D721Med (cell line): Measurements from ENCODE around the gene PTCD1.

Experiments used
- DNase-seq: peaks from one replicate; pipeline ENCODE4 v3.0.0; 2011; ENCODE audit warnings: low spot score; ENCODE audit not compliant: insufficient read length
- FAIRE-seq: peaks from 2 replicates; lab custom pipeline; 2011; peaks lifted over from hg19 to GRCh38; lab: Jason Lieb, UNC
- TF ChIP-seq, protein P1 (sequence below): IDR thresholded peaks from 2 replicates; pipeline ENCODE4 v1.5.1; 2012; ENCODE audit warnings: mild to moderate bottlenecking, control low read depth; ENCODE audit not compliant: insufficient read depth; ENCODE audit errors: missing control alignments

The PTCD1 gene

DNA sequence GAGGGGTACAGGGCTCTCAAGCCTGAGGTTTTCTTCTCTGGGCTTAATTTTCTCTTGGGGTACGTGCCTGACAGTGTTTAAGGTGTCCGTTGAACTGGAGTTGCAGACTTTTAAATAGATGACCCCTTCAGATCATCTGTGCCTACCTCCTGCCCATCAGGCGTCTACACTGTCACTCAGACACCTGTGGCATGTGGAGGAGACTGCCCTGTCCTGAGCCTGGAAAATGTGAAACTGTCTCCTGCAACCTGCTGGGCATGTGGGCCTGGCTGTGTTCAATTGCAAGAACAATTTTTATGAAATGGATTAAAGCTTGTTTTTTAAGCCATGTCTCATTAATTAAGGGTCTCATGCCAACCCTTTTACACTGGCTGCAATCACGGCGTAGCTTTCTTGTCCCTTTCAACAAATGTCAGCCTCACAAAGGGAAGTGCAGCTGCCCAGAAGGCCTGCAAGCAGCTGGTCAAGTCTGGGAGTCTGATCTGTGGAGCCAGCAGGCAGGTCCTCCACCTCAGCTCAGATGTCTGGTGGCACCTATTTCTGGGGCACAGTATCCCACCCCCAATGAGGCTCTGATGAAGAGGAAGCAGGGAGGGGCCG lies 18.6 kb upstream of the PTCD1 start:
- FAIRE-seq (no peak), DNase-seq (no peak)
- TF ChIP-seq, protein P1, sequence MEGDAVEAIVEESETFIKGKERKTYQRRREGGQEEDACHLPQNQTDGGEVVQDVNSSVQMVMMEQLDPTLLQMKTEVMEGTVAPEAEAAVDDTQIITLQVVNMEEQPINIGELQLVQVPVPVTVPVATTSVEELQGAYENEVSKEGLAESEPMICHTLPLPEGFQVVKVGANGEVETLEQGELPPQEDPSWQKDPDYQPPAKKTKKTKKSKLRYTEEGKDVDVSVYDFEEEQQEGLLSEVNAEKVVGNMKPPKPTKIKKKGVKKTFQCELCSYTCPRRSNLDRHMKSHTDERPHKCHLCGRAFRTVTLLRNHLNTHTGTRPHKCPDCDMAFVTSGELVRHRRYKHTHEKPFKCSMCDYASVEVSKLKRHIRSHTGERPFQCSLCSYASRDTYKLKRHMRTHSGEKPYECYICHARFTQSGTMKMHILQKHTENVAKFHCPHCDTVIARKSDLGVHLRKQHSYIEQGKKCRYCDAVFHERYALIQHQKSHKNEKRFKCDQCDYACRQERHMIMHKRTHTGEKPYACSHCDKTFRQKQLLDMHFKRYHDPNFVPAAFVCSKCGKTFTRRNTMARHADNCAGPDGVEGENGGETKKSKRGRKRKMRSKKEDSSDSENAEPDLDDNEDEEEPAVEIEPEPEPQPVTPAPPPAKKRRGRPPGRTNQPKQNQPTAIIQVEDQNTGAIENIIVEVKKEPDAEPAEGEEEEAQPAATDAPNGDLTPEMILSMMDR: no peak

GRCh38 chr7:99456288-99456687 lies 17.7 kb upstream of the PTCD1 start:
- FAIRE-seq (no peak), DNase-seq (no peak)
- TF ChIP-seq, protein P1: no peak

DNA sequence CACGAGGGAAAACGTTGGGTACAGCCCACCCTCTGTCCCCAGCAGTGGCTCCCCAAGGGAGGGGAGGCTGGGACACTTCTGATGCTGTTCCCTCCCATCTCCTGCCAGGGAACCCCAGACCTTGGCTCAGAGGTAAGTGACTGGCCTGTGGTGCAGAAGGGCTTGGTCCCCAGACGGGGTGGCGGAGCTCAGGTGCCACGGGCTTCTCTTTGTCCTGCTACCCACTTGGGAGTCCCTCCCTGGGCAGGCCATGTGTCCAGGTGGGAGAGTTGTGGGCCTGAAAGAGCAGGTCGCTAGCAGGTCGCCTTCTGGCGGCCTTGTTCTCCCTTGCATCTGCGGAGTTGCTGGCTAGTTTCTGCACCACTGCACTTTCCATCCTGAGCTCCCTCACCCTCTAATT lies 17.3 kb upstream of the PTCD1 start:
- TF ChIP-seq, protein P1: no peak
- FAIRE-seq: no peak

GRCh38 chr7:99453105-99453504 lies 14.5 kb upstream of the PTCD1 start:
- DNase-seq (no peak), FAIRE-seq (no peak)
- TF ChIP-seq, protein P1: no peak

More for the DNA sequence above, 17.3 kb upstream of the PTCD1 start:
- no peak for DNase-seq

DNA sequence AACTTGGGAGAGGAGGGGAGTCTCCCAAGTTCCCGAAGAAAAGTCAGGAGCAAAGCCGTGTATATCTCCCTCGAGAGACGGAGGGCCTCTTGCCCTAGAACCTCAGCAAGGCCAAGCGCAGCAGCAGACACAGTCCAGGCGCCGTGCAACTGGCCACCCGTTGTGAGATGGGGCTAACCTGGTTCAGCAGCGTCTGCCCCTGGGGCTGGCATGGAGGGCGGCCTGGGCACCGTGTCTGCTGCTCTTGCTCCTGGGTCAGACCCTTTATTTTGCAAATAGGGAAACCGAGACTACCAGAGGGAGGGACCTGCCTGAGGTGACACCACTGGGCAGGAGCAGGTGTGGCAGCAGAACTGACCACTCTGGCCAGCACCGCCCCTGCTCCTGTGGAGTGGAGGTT lies 13.9 kb upstream of the PTCD1 start:
- TF ChIP-seq, protein P1: no peak
- FAIRE-seq: no peak

GRCh38 chr7:99451936-99452335 lies 13.3 kb upstream of the PTCD1 start:
- TF ChIP-seq, protein P1: no peak
- DNase-seq: no peak
- no peak for FAIRE-seq

More for the DNA sequence above, 13.9 kb upstream of the PTCD1 start:
- DNase-seq: no peak

- TF ChIP-seq, protein P1: no peak
- FAIRE-seq (no peak), DNase-seq (no peak)
Observed at GRCh38 chr7:99449326-99449725, 10.7 kb upstream of the PTCD1 start.
